Adrenal gland (tissue), 12 donors: ENCODE data around the gene IFITM1. TPM values are rescaled to one million over a fixed set of nuclear protein-coding genes. Genes with fewer than 3 reads are reported as not detected.
"Not testable (repeated sequence)": the region's sequence is repeated elsewhere in the genome, so short reads cannot be mapped to it uniquely, and the experiment has no call there.

Experiments used
- DNase-seq, 7 donors: peaks; one replicate each; pipeline ENCODE4 v3.0.0-alpha.2; 2019 to 2020
- H3K27ac ChIP-seq, 5 donors: fragments of 200-600 bp; sonication (generic) in 4 of 5; 1 replicate in 3 of 5; 2 replicates in 2 of 5; pipeline versions ENCODE4 v1.5.1 to v1.8.0; 2016 to 2020; ENCODE audit warnings: mild to moderate bottlenecking in 1 of 5
- H3K27me3 ChIP-seq: fragments of 200-600 bp; 2 replicates; pipeline ENCODE4 v1.8.0; 2021
- H3K36me3 ChIP-seq, 2 donors: fragments of 200-600 bp; replicated peaks in 1 of 2; 1 replicate in 1 of 2; 2 replicates in 1 of 2; pipeline versions ENCODE4 v1.5.1 to v1.8.0; 2018 to 2022
- H3K4me1 ChIP-seq, 2 donors: fragments of 200-600 bp; replicated peaks in 1 of 2; 1 replicate in 1 of 2; 2 replicates in 1 of 2; pipeline versions ENCODE4 v1.5.1 to v1.8.0; 2018 to 2021
- H3K4me3 ChIP-seq, 4 donors: fragments of 200-600 bp; sonication (generic) in 3 of 4; one replicate each; pipeline ENCODE4 v1.5.1; 2016 to 2018
- H3K9me3 ChIP-seq, 3 donors: fragments of 200-600 bp; sonication (generic) in 1 of 3; replicated peaks in 1 of 3; 1 replicate in 2 of 3; 2 replicates in 1 of 3; pipeline versions ENCODE4 v1.5.1 to v1.8.0; 2016 to 2021
- CTCF ChIP-seq, 6 experiments: fragments of 450-650 bp in 4 of 6; fragments of 200-600 bp in 2 of 6; sonication (generic) in 1 of 6; IDR thresholded peaks; 1 replicate in 5 of 6; 2 replicates in 1 of 6; pipeline versions ENCODE4 v1.5.1 to v1.8.0; 2016 to 2021; ENCODE audit warnings: antibody characterized with exemption in 6 of 6, mild to moderate bottlenecking in 2 of 6, moderate library complexity in 1 of 6
- POLR2A ChIP-seq, 2 donors: fragments of 450-650 bp; IDR thresholded peaks; one replicate each; pipeline ENCODE4 v1.6.1; 2017; ENCODE audit warnings: antibody characterized with exemption in 2 of 2, mild to moderate bottlenecking in 2 of 2, moderate library complexity in 1 of 2
- WGBS, 4 donors: extraction: QIAGEN DNeasy Blood & Tissue Kit in 2 of 4; methylation state at CpG; one replicate each; pipeline versions ENCODE4 v1.1.5 to v1.1.7; 2013 to 2017; 5-methylcytosine and 5-hydroxymethylcytosine counted together
- intact Hi-C, 2 donors: fragments of 100-400 bp; cut with DNase I; formaldehyde crosslinking; loops; one replicate each; pipeline versions ENCODE4 v1.14.1 to v1.15.0; 2022 to 2023
- polyA plus RNA-seq, 3 donors: library from polyadenylated mRNA; stranded (reverse); fragments of 200-250 nt in 2 of 3; fragments of 350-450 nt in 1 of 3; fragmentation: Illumina TruSeq in 1 of 3; extraction: RNeasy Lipid Tissue Mini Kit (QIAGEN cat#74804) in 1 of 3; gene quantifications; one replicate each; pipeline ENCODE4 v1.2.3, GENCODE V29; 2013 to 2014
- total RNA-seq, 9 donors: library from RNA; depleted of rRNA in 4 of 9; stranded (reverse); fragments of >200 nt in 4 of 9; fragments of 120-200 nt in 1 of 9; fragmentation: NEBNext Ultra II Directional in 1 of 9; extraction: Animal tissue kit (Norgen Biotek cat#: 25700) in 1 of 9; gene quantifications; one replicate each; pipeline versions ENCODE4 v1.1.0 to v1.2.4, GENCODE V29; 2013 to 2023
- donor health status: healthy with polysubstance abuse.
- donor health status: Bipolar disorder and iron deficiency.
- donor health status: DM: yes; HTN: yes; CAD: no.
- donor health status: DM: no; HTN: no; CAD: no.
- donor health status: DM: no; HTN: no; CAD: no.
- donor health status: DM: yes; HTN: yes; CAD: no.

The IFITM1 gene
- total and polyA plus RNA-seq, 12 donors: 12.1 to 360 (median 85.3) TPM

GRCh38 chr11:304915-305843, 8.7 kb upstream of the IFITM1 start:
- Histone ChIP-seq H3K9me3 (no peaks in the 10 kb centered on the region), H3K27ac (peak overlapping the region in 1 of 5 donors; percentile 94), H3K27me3 (no peaks in the 10 kb centered on the region), H3K4me3 (no peak overlapping the region), H3K4me1 (peaks cover 6 to 15% of the 10 kb centered on the region in 2 donors), H3K36me3 (no peaks in the 10 kb centered on the region)
- TF ChIP-seq CTCF (IDR thresholded peaks at IDR 0.05) (peak; percentile 41 to 86 (median 69)), POLR2A (IDR thresholded peaks at IDR 0.05) (no peak)
- intact Hi-C loops: loop anchor here in 1 of 2 donors (5.0 kb wide), 1 partner anchor 52 kb away; no protein-coding TSS in a partner anchor
- DNase-seq: peak; percentile 53 to 86 (median 76)
- 32 to 34% (median 33%) methylated on average over 19 of the region's 19 CpGs for WGBS, 4 donors

DNA sequence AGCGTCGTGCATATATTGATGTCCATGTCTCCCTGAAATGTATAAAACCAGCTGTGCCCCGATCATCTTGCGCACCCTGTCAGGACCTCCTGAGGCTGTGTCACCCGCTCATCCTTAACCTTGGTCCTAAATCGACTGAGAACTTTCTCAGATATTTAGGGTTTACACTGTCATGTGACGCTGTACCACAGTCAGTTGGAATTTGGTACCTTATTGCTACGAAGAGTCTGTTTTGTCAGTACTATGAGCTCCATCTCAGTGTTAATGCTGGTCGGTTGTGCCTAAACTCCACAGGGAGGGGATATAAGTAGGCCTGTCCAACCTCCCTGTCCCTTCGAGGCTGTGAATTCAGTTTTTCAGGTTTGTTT, 8.0 kb upstream of the IFITM1 start:
- Histone ChIP-seq H3K9me3 (no peaks in the 10 kb centered on the region), H3K4me1 (peaks cover 6 to 15% of the 10 kb centered on the region in 2 donors), H3K27me3 (no peaks in the 10 kb centered on the region), H3K36me3 (no peaks in the 10 kb centered on the region), H3K27ac (peak overlapping the region in 1 of 5 donors; percentile 94), H3K4me3 (no peak overlapping the region)
- 77 to 83% (median 78%) methylated on average over 9 to 10 of the region's 10 CpGs for WGBS, 4 donors
- intact Hi-C loops: loop anchor here in 1 of 2 donors (5.0 kb wide), 1 partner anchor 51 kb away; no protein-coding TSS in a partner anchor
- TF ChIP-seq CTCF (IDR thresholded peaks at IDR 0.05): no peak
- no peak for TF ChIP-seq POLR2A (IDR thresholded peaks at IDR 0.05)
- DNase-seq: no peak

- no peak for TF ChIP-seq POLR2A (IDR thresholded peaks at IDR 0.05)
- Histone ChIP-seq H3K4me3 (no peak overlapping the region), H3K27me3 (no peaks in the 10 kb centered on the region), H3K27ac (peak overlapping the region in 3 of 5 donors; percentile 21 to 94 (median 80)), H3K4me1 (peaks cover 6 to 15% of the 10 kb centered on the region in 2 donors), H3K9me3 (no peaks in the 10 kb centered on the region), H3K36me3 (no peaks in the 10 kb centered on the region)
- 87 to 92% (median 89%) methylated on average over 12 to 17 of the region's 17 CpGs for WGBS, 4 donors
- intact Hi-C loops: loop anchor here in 1 of 2 donors (5.0 kb wide), 1 partner anchor 50 kb away; no protein-coding TSS in a partner anchor
- DNase-seq: no peak
Measured at GRCh38 chr11:306645-307371, 7.0 kb upstream of the IFITM1 start.

DNA sequence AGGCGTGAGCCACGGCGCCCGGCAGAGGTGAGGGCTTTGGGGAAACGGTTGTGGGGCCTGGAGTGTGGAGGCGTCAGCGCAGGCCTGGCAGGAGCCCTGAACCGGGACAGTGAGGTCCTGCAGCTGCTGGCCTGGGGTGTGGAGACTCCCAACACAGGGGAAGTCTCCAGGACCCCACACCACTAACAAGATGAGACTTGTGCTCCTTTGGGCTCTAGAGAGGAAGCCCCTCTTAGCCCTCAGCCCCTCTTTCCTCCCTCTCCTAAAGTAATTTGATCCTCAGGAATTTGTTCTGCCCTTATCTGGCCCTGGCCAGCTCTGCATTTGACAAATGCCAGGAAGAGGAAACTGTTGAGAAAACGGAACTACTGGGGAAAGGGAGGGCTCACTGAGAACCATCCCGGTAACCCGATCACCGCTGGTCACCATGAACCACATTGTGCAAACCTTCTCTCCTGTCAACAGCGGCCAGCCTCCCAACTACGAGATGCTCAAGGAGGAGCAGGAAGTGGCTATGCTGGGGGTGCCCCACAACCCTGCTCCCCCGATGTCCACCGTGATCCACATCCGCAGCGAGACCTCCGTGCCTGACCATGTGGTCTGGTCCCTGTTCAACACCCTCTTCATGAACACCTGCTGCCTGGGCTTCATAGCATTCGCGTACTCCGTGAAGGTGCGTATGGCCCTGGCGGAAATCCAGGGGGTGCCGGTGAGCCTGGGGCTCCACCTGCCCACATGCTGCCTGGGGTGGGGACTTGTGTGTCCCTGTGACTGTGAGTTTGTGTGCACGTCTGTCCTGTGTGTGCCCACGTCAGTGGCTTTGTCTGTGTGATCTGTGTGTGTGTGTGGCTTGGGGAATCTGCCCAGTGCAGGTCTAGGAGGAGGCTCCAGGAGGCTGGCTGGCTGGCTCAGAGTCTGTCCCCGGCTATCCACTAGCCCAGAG, 5.8 kb upstream of the IFITM1 start, which contains the start of gene IFITM2:
IFITM2 (plus strand) TSS at position 51 of the 943 bp plus-strand sequence; CDS start at position 428, 377 bp downstream.
- peak in 6 of 7 donors; percentile 53 to 85 (median 64) for DNase-seq
- Histone ChIP-seq H3K4me1 (peaks cover 6 to 25% of the 10 kb centered on the region in 2 donors), H3K4me3 (peak within 1 kb of the TSS in 2 of 4 donors; percentile 33 to 60), H3K27ac (peak within 1 kb of the TSS in 3 of 5 donors; percentile 70 to 94 (median 80))
- H3K27me3 ChIP-seq, H3K36me3 ChIP-seq, H3K9me3 ChIP-seq: not testable (repeated sequence)
- 15 to 49% (median 38%) methylated on average over 8 to 28 of the region's 28 CpGs for WGBS, 4 donors
- intact Hi-C loops: loop anchor here in 1 of 2 donors (5.0 kb wide), 1 partner anchor 49 kb away; no protein-coding TSS in a partner anchor
- TF ChIP-seq POLR2A (IDR thresholded peaks at IDR 0.05): peak; percentile 6 to 64

- H3K36me3 ChIP-seq, H3K9me3 ChIP-seq, DNase-seq, H3K27me3 ChIP-seq: not testable (repeated sequence)
- peak overlapping the region in 1 of 4 donors; percentile 60 for H3K4me3 ChIP-seq
- intact Hi-C loops: loop anchor here in 1 of 2 donors (5.0 kb wide), 1 partner anchor 48 kb away; no protein-coding TSS in a partner anchor
- H3K4me1 ChIP-seq: peaks cover 6 to 31% of the 10 kb centered on the region in 2 donors
- 52 to 57% (median 55%) methylated on average over 18 to 24 of the region's 24 CpGs for WGBS, 4 donors
- peak overlapping the region; percentile 30 to 94 (median 70) for H3K27ac ChIP-seq
Measured at GRCh38 chr11:308740-309665, 4.8 kb upstream of the IFITM1 start.

GRCh38 chr11:309979-310572, 3.8 kb upstream of the IFITM1 start:
- WGBS, 4 donors: 0 to 26% (median 11%) methylated on average over 2 to 5 of the region's 18 CpGs
- not testable (repeated sequence) for DNase-seq
- intact Hi-C loops: loop anchor here in 1 of 2 donors (5.0 kb wide), 1 partner anchor 47 kb away; no protein-coding TSS in a partner anchor

More at GRCh38 chr11:309979-310572, 3.8 kb upstream of the IFITM1 start:
- Histone ChIP-seq H3K4me1 (peaks cover 6 to 31% of the 10 kb centered on the region in 2 donors), H3K4me3 (peak overlapping the region in 1 of 4 donors; percentile 60), H3K27ac (peak overlapping the region; percentile 2 to 94 (median 64))
- not testable (repeated sequence) for H3K9me3 ChIP-seq, H3K36me3 ChIP-seq, H3K27me3 ChIP-seq
